Tibial nerve (tissue), 3 donors: ENCODE measurements around the gene THBS4.

Experiments
- CTCF ChIP-seq, 5 experiments: fragments of 200-600 bp in 3 of 5; fragments of 450-650 bp in 2 of 5; sonication (generic) in 3 of 5; IDR thresholded peaks; one replicate each; pipeline ENCODE4 v1.5.1; 2016 to 2019; ENCODE audit warnings: antibody characterized with exemption in 5 of 5, mild to moderate bottlenecking in 3 of 5, moderate library complexity in 2 of 5
- POLR2A ChIP-seq, 2 donors: fragments of 450-650 bp; IDR thresholded peaks; one replicate each; pipeline ENCODE4 v1.6.1; 2017; ENCODE audit warnings: antibody characterized with exemption in 2 of 2, mild to moderate bottlenecking in 2 of 2, moderate library complexity in 2 of 2

GRCh38 chr5:80008995-80009765 lies 26.0 kb upstream of the THBS4 start:
- no peak for TF ChIP-seq CTCF (IDR thresholded peaks at IDR 0.05)
- TF ChIP-seq POLR2A (IDR thresholded peaks at IDR 0.05): no peak
